HEK293T (cell line): ENCODE data around the gene FBXO7.

Experiments
- ARNT ChIP-seq: fragments of 450-650 bp; IDR thresholded peaks from 2 replicates; pipeline ENCODE4 v1.6.1; 2017; ENCODE audit warnings: mild to moderate bottlenecking
- BHLHE40 ChIP-seq: fragments of 450-650 bp; IDR thresholded peaks from 2 replicates; pipeline ENCODE4 v1.6.1; 2016; ENCODE audit warnings: mild to moderate bottlenecking, moderate library complexity, borderline replicate concordance
- CTBP1 ChIP-seq: fragments of 450-650 bp; IDR thresholded peaks from 2 replicates; pipeline ENCODE4 v1.6.1; 2016; ENCODE audit warnings: borderline replicate concordance
- FOXA1 ChIP-seq: fragments of 450-650 bp; IDR thresholded peaks from 2 replicates; pipeline ENCODE4 v1.6.1; 2016; ENCODE audit warnings: mild to moderate bottlenecking
- FOXM1 ChIP-seq: fragments of 450-650 bp; IDR thresholded peaks from 2 replicates; pipeline ENCODE4 v1.6.1; 2017; ENCODE audit warnings: mild to moderate bottlenecking, borderline replicate concordance
- HDGF ChIP-seq: fragments of 450-650 bp; IDR thresholded peaks from 2 replicates; pipeline ENCODE4 v1.6.1; 2017; ENCODE audit warnings: antibody characterized with exemption, borderline replicate concordance
- SP1 ChIP-seq: fragments of 450-650 bp; IDR thresholded peaks from 2 replicates; pipeline ENCODE4 v1.6.1; 2017
- TF ChIP-seq, protein P1 (sequence below): fragments of 450-650 bp; IDR thresholded peaks from 2 replicates; pipeline ENCODE4 v1.6.1; 2016

DNA sequence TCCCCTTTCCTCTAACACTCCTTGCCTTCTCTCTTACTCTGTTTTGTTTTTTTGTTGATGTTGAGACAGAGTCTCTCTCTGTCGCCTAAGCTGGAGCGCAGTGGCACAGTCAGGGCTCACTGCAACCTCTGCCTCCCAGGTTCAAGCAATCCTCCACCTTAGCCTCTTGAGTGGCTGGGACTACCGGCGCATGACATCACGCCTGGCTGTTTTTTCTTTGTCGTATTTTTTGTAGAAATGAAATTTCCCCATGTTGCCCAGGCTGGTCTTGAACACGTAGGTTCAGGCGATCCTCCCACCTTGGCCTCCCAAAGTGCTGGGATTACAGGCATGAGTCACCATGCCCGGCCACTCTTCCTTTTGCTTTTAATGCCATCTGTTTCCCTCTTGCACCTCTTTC, 72.3 kb downstream of the FBXO7 start:
- TF ChIP-seq HDGF (no peak), CTBP1 (no peak), BHLHE40 (no peak), FOXM1 (no peak), ARNT (no peak), SP1 (no peak), FOXA1 (no peak)
- TF ChIP-seq, protein P1, sequence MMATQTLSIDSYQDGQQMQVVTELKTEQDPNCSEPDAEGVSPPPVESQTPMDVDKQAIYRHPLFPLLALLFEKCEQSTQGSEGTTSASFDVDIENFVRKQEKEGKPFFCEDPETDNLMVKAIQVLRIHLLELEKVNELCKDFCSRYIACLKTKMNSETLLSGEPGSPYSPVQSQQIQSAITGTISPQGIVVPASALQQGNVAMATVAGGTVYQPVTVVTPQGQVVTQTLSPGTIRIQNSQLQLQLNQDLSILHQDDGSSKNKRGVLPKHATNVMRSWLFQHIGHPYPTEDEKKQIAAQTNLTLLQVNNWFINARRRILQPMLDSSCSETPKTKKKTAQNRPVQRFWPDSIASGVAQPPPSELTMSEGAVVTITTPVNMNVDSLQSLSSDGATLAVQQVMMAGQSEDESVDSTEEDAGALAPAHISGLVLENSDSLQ = no peak
